ENCODE results near the gene C17orf75. TPM values are rescaled to one million over a fixed set of nuclear protein-coding genes. Genes with fewer than 3 reads are reported as not detected.

The C17orf75 gene
- total RNA-seq, 2 experiments from 2014 or later, result 66.1 to 70.9 TPM

DNA sequence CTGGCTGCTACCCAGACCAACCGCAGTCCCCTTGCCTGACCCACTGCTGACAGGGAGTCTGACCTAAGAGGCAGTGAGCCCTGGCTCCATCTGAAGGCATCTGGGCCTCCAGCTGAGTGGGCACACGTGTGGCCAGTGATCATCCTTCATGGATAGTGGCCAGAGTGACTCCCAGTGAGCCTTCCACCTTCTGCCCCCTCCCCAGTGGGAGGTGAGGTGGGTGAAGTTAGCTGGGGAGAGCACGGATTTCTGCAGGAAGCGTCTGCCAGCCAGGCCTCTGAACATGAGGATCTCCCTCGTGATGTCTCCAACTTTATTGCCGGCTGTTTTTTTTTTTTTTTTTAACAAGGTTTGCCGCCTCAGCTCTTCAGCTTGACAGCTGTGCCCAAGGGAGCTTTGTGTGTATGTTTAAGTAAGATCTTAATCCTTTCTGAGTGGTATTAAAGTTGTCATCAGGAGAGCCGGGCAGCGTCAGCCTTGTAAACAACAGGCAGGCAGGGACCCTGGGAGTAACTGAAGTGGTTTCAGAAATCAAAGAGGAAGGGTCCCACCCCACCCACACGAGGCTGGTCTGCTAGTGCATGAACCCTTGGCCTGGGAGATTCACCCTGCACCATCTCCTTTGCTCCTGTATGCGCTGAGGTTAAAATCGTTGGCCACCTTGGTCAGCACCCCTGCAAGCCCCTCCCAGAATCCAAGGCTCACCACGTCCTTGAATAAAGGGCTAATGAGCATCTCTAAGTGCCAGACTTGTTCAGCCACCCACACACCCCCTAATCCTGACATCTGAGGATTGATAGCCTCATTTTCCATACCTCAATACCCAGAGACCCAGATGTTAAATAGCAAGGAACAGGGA is 43.0 kb downstream of the C17orf75 start:
- no peak overlapping the region for H2AFZ ChIP-seq (ENCODE audit: low read length)
- BruUV-seq (replicated peaks), result no TSS peak

GRCh38 chr17:32298298-32298697 is 43.7 kb downstream of the C17orf75 start:
- Histone ChIP-seq H3K4me2 (ENCODE audit: low read length) (no peak overlapping the region), H3K4me3 (ENCODE audit: low read depth, low read length, poor library complexity, severe bottlenecking) (no peak overlapping the region), H3K9me3 (ENCODE audit: low read length) (no peaks in the 10 kb centered on the region), H3K27ac (ENCODE audit: low read depth, low read length, poor library complexity, severe bottlenecking) (no peak overlapping the region), H2AFZ (ENCODE audit: low read length) (no peak overlapping the region), H3K9me2 (ENCODE audit: insufficient read depth, low read length) (no peaks in the 10 kb centered on the region), H3K79me2 (ENCODE audit: insufficient read depth, low read depth, low read length) (no peaks in the 10 kb centered on the region), H3K36me3 (ENCODE audit: insufficient read depth, low read length) (no peaks in the 10 kb centered on the region), H4K20me1 (ENCODE audit: insufficient read depth, low read length) (no peaks in the 10 kb centered on the region), H3K4me1 (ENCODE audit: insufficient read depth, low read length, poor library complexity, severe bottlenecking) (peaks cover 20% of the 10 kb centered on the region)
- POLR2A ChIA-PET, result no interaction called here
- CTCF ChIA-PET (ENCODE audit: unreplicated experiment), result interaction anchor here (1.9 kb wide), 1 partner anchor 11 kb away, joined by 4 read pairs; no protein-coding TSS in a partner anchor
- intact Hi-C loops (cut with micrococcal nuclease; ENCODE audit: unreplicated experiment), result no loop called here
- DNase-seq (ENCODE audit: low spot score), result no peak
- BruUV-seq (replicated peaks), result no TSS peak
- TF ChIP-seq EZH2phosphoT487 (IDR thresholded peaks at IDR 0.05; ENCODE audit: borderline replicate concordance, low read depth, low read length) (no peak), CTCF (conservative IDR thresholded peaks at IDR 0.05; ENCODE audit: low read length) (no peak)

More for the DNA sequence above, 43.0 kb downstream of the C17orf75 start:
- TF ChIP-seq EZH2phosphoT487 (IDR thresholded peaks at IDR 0.05; ENCODE audit: borderline replicate concordance, low read depth, low read length), result no peak
- TF ChIP-seq CTCF (conservative IDR thresholded peaks at IDR 0.05; ENCODE audit: low read length), result no peak
- Histone ChIP-seq H3K4me2 (ENCODE audit: low read length) (no peak overlapping the region), H3K9me3 (ENCODE audit: low read length) (no peaks in the 10 kb centered on the region), H3K79me2 (ENCODE audit: insufficient read depth, low read depth, low read length) (no peaks in the 10 kb centered on the region), H3K36me3 (ENCODE audit: insufficient read depth, low read length) (no peaks in the 10 kb centered on the region), H3K4me3 (ENCODE audit: low read depth, low read length, poor library complexity, severe bottlenecking) (no peak overlapping the region), H4K20me1 (ENCODE audit: insufficient read depth, low read length) (no peaks in the 10 kb centered on the region), H3K27ac (ENCODE audit: low read depth, low read length, poor library complexity, severe bottlenecking) (no peak overlapping the region), H3K4me1 (ENCODE audit: insufficient read depth, low read length, poor library complexity, severe bottlenecking) (peaks cover 14% of the 10 kb centered on the region), H3K9me2 (ENCODE audit: insufficient read depth, low read length) (no peaks in the 10 kb centered on the region)
- DNase-seq (ENCODE audit: low spot score), result no peak
- POLR2A ChIA-PET, result interaction anchor here (0.9 kb wide), 1 partner anchor 11 kb away, joined by 3 read pairs; no protein-coding TSS in a partner anchor
- intact Hi-C loops (cut with micrococcal nuclease; ENCODE audit: unreplicated experiment), result no loop called here
- CTCF ChIA-PET (ENCODE audit: unreplicated experiment), result interaction anchor here (1.9 kb wide), 1 partner anchor 12 kb away, joined by 4 read pairs; no protein-coding TSS in a partner anchor

DNA sequence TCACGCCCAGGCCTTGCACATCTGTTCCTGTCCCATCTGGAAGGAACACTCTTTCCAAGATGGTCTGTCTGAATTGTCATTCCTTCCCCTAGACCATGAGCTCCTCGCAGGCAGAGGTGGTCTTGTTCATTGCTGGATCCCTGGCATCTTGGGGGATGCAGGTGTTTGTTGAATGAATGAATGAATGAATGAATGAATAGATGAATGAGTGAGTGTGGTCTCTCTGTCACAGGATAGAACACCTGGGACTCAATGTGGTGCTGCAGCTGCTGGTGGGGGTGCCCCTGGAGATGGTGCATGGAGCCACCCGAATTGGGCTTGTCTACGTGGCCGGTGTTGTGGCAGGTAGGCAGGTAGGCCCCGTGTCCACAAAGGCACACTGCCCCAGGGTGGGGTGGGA is 44.1 kb downstream of the C17orf75 start:
- Histone ChIP-seq H3K9me3 (ENCODE audit: low read length) (no peaks in the 10 kb centered on the region), H3K9me2 (ENCODE audit: insufficient read depth, low read length) (no peaks in the 10 kb centered on the region), H3K4me2 (ENCODE audit: low read length) (no peak overlapping the region), H4K20me1 (ENCODE audit: insufficient read depth, low read length) (no peaks in the 10 kb centered on the region), H3K79me2 (ENCODE audit: insufficient read depth, low read depth, low read length) (no peaks in the 10 kb centered on the region), H3K4me1 (ENCODE audit: insufficient read depth, low read length, poor library complexity, severe bottlenecking) (peaks cover 25% of the 10 kb centered on the region), H3K4me3 (ENCODE audit: low read depth, low read length, poor library complexity, severe bottlenecking) (no peak overlapping the region), H3K27ac (ENCODE audit: low read depth, low read length, poor library complexity, severe bottlenecking) (no peak overlapping the region), H2AFZ (ENCODE audit: low read length) (no peak overlapping the region), H3K36me3 (ENCODE audit: insufficient read depth, low read length) (no peaks in the 10 kb centered on the region)
- DNase-seq (ENCODE audit: low spot score), result no peak
- TF ChIP-seq EZH2phosphoT487 (IDR thresholded peaks at IDR 0.05; ENCODE audit: borderline replicate concordance, low read depth, low read length), result no peak
- no TSS peak for BruUV-seq (replicated peaks)
- ChIA-PET POLR2A (interaction anchor here (0.6 kb wide), 1 partner anchor 105 kb away, joined by 4 read pairs; no protein-coding TSS in a partner anchor), CTCF (ENCODE audit: unreplicated experiment) (interaction anchor here (1.9 kb wide), 1 partner anchor 11 kb away, joined by 4 read pairs; no protein-coding TSS in a partner anchor)
- intact Hi-C loops (cut with micrococcal nuclease; ENCODE audit: unreplicated experiment), result no loop called here
